GM12801 (cell line): Measurements from ENCODE around the gene STUM.

Experiments used
- CTCF ChIP-seq: IDR thresholded peaks from one replicate; pipeline ENCODE4 v1.5.1; 2011; ENCODE audit warnings: control low read depth; ENCODE audit not compliant: insufficient read length; ENCODE audit errors: extremely low read depth

STUM gene

GRCh38 chr1:226526801-226527595, 21.6 kb upstream of the STUM start:
- no peak for TF ChIP-seq CTCF

GRCh38 chr1:226529891-226530290, 18.7 kb upstream of the STUM start:
- TF ChIP-seq CTCF, result no peak

GRCh38 chr1:226530591-226530990, 18.0 kb upstream of the STUM start:
- no peak for TF ChIP-seq CTCF

GRCh38 chr1:226531360-226532093, 17.0 kb upstream of the STUM start:
- no peak for TF ChIP-seq CTCF

- TF ChIP-seq CTCF, result no peak
Observed at GRCh38 chr1:226532553-226532952, 16.0 kb upstream of the STUM start.

GRCh38 chr1:226533220-226533619, 15.3 kb upstream of the STUM start:
- TF ChIP-seq CTCF, result no peak

- no peak for TF ChIP-seq CTCF
Observed at GRCh38 chr1:226534098-226534497, 14.5 kb upstream of the STUM start.
